HG03139 (cell line): ENCODE measurements around the gene NDOR1.

Source experiments
- ATAC-seq: cut with Tn5 transposase; IDR thresholded peaks from one replicate; pipeline ENCODE4 v1.9.1; 2021; ENCODE audit not compliant: unreplicated experiment

Gene NDOR1

DNA sequence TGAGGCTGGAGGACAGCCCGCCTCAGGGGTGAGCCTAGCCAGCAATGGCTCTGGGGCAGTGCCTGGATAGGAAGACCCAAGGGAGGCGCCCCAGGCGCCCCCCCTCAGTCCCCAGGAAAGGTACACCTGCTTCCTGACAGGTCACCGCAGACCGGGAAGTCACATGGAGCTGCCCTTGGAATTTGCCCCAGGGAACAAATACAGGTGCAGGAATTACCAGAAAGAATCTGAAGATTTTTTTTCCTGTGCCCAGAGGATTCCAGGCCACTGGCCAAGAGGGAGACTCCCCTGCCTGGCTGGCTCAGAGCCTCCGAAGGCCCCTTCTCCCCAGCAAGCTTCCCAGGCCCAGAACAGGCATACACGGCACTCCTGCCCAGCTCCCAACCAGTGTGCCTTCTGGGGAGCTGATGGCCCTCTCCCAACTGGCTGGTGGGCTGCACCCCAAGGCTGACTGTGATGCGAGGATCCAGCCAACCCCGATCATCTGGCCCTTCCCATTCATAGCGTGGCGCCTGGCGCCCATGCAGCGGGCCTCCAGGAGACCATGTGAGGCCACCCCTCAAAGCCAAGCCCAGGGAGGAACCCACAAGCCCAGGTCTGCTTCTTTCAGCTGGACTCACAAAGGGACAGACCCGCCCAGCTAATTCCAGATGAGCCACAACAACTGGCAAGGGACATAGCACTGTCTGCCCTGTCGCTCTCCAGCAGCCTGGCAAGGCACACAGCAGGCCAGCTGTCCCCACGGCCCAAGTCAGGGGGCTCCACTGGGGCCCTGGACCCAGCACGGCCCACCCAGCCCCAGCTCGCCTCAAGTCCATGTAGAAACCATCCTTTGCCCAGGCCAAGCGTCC is 7.2 kb upstream of the NDOR1 start:
- no peak for ATAC-seq

DNA sequence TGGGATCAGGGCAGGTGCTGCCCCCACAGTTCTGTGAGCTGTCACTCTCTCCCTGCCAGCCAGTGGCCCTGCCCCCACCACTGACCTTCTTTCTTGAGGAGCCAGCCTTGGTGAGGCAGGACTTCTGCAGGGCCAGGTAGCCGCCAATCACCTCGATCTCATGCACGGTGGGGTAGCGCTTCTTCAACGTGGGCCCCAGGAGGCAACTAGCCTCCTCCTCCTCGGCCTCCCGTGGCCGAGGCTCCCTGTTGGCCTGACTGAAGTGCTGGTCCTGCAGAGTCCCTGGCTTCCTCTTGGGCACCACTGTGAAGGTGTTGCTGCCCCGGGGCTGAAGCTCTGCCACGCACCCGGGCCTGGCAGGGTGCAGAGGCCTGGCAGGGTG is 6.6 kb upstream of the NDOR1 start:
- no peak for ATAC-seq

DNA sequence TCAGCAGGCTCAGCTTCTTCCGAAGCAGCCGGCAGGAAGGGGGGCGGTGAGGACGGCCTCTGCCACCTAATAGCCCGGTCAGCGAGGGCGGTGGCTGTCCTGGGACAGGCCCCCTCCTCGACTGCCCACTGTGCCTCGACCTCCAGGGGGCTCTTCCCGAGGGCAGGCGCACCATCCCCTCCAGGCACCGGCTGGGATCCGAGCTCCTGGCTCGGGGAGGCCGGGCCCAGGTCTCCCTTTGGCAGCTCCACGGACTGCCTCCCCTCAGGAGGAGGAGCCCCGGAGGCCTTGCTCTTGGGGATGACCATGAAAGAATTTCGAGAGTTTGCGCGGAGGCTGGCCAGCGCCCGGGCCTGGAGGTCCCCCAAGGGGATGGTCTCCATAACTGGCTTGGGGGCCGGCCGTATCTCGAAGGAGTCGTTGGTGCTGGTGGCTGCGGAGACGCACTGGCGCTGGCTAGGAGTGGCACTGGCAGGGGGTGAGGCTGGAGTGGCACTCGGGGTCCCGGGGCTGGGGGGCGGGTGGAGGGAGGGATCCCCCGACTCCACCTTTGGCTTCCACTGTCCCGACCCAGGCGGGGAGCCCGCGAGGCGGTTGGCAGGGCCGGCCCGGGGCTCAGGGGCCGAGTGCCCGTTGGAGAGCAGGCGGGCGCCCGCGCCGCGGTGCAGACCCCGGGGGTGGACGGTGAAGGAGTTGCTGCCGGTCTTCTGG is 5.9 kb upstream of the NDOR1 start:
- ATAC-seq = no peak

DNA sequence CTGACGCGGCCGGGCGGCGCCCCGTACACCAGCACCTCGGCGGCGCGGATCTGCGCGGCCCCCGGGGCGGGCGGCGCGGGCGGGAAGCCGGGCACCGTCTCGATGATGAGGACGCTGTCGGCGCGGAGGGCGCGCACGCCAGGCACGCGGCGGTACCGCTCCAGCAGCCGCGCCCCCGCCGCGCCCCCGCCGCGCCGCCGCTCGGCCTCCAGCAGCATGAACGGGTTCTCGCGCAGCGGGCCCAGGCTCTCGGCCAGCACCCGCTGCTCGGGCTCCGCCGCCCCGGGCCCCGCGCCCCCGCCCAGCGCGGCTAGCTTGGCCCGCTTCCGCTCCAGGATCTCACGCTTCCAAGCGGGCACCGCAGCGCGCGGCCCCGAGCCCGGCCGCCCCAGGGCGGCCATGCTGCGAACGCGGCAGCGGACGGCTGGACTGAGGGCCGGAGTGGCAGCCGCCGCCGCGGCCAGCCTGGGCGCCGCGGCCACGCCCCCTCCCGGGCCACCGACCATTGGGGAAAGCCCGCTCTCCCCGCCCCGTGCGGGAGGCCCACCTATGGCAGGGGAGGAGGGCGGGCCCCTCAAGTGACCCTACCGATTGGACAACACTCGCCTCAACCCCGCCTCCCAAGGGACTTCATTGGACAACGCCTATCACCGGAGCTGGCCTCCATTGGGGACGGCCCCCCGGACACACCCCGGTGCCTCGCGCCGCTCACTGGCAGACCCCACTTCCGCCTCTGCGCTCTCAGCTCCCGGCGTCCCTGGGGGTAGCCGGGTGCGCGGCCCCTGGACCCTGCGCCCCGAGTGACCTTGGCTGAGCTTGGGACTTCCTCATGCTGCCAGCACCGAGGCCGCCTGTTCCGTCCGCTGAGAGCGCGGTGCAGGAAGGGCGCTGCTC is 4.9 kb upstream of the NDOR1 start, which contains the start of gene TPRN:
Gene TPRN (minus strand): TSS at position 431 of the 894 bp plus-strand sequence. CDS start 30 bp downstream, at position 401.
- peak; percentile 85 for ATAC-seq

DNA sequence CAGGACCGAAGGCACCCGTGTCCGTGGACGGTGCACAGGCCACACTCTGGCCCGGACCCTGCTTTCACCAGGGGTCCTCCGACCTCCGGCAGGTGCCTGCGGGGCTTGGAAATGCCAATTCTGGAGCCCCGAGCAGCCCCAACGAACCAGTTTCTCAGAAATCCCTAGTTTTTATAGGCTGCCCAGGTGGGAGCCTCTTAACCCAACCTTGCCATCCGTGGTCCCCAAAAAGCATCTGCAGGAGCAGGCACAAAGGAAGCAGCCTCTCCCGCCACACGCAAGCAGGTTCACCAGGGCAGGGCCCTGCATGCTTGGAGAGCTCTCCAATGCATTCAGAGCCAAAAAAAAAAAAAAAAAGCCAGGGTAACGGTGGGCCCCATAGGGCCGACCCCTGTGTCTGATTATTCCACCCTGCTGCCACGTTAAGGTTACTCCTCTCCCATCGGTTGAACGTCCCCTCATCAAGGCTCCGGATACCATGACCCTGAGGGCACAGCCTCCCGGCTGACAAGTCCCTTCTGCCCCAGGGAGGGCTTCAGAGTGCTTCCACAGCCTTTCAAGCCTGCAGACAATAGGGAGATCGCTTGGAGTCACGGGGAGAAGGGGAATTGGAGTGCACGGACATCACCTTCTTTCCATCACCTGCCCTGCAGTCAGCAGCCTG is 4.2 kb upstream of the NDOR1 start:
- no peak for ATAC-seq

DNA sequence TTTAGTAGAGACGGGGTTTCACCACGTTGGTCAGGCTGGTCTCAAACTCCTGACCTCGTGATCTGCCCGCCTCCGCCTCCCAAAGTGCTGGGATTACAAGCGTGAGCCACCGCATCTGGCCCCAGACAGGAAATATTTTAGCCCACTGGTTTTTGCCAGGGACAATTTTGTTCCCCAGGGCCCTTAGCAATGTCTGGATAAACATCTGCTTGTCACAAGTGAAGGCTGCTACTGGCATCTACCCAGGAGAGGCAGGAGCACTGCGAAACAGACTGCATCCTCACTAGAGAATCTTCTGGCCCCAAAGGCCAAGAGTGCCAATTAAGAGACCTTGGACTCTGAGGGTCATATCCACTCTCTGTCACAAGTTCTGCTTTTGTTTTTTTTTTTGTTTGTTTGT is 2.5 kb upstream of the NDOR1 start:
- ATAC-seq = no peak

DNA sequence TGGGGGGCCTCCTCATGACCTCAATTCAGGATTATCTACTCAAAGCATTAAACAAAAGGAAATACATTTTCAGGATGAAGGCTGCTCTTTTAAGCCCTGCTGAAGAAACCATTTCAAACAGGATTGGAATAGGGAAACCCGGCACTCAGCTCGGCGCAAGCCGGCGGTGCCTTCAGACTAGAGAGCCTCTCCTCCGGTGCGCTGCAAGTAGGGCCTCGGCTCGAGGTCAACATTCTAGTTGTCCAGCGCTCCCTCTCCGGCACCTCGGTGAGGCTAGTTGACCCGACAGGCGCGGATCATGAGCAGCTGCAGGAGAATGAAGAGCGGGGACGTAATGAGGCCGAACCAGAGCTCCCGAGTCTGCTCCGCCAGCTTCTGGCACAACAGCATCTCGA is 772 bp upstream of the NDOR1 start:
- no peak for ATAC-seq

DNA sequence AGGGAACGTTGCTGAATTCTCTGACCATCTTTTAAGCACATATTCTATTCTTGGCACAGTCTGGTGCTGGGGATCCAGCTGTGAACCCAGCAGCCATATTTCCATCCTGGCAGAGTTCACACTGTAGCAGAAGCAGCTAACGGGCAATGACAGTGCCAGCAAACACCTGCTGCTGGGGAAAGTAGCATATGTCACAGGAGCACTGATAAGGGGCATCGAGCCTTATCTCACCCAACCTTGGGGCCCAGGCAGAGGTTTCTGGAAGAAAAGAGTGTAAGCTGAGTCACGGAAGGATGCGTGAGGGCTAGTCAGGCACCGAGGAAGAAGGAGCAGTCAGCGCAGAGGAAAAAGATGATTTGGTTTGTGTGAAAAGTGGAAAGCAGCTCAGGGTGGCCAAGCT is 1.1 kb downstream of the NDOR1 start:
- ATAC-seq = no peak

DNA sequence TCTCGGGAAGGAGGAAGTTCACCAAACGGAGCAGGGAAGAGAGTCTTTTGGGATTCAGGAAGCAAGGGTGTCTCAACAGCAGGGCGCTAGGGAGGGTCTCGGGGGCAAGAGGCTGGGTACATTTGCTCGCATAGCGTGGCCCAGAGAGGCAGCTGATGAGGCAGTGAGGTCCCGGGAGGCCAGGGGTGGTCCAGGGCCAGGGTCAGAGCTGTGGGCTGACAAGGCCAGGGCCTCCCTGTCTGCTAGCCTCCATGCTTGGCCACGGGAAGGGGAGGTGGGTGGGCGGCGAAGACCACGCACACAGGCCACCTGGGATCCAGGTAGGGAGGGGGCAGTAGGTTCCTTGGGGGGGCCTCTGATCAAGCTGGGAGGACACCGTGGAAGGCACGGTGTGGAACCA is 6.0 kb downstream of the NDOR1 start:
- ATAC-seq = no peak

DNA sequence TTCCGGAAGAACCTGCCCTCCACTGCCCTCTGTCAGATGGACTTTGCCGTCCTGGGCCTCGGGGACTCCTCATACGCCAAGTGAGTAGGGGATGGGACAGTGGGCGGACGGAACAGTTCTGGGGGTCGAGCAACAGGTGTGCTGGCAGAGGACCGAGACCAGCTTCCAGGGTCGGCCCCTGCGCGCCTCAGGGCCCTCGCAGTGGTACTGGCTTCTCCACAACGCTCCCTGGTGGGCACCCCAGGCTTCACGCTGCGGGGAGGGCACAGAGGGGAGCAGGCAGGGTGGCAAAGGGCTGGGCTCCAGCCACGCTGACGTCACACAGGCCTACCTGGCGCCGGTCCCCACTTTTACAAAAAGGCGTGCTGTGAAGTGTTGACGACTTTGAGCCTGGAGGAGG is 7.0 kb downstream of the NDOR1 start:
- no peak for ATAC-seq

DNA sequence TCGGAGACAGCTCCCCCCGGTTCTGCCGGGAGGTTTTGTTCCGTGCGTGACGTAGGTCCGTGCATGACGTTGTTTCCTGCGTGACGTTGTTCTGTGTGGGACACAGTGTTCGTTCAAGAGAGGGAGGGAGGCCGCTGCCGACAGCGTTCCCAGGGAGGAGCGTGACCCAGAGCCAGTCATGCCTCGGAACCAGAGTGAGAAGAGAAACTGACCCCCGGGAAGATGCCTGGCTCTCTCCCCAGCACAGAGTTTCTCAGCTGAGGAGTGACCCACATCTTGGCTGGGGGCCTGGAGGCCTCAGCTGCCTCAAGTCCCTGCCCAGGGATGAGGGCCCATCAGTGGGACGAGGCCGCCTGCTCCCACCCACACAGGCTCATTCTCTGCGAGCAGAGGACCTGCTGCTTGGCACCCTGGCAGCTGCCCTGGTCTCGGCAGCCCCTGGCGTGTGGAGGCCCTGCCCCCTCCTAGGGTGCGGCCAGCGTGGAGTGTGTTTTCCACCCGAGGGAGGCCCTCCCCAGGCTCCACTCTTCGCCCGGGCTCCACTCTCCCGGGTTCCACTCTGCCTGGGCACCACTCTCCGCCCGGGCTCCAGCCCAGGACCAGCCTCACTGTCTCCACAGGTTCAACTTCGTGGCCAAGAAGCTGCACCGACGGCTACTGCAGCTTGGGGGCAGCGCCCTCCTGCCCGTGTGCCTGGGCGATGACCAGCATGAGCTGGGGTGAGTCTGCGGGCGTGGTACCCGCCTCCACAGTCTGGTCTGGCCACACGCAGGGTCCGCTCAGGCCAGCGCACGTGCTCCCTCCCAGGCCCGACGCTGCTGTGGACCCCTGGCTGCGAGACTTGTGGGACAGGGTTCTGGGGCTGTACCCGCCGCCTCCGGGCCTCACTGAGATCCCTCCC is 7.9 kb downstream of the NDOR1 start:
- no peak for ATAC-seq

DNA sequence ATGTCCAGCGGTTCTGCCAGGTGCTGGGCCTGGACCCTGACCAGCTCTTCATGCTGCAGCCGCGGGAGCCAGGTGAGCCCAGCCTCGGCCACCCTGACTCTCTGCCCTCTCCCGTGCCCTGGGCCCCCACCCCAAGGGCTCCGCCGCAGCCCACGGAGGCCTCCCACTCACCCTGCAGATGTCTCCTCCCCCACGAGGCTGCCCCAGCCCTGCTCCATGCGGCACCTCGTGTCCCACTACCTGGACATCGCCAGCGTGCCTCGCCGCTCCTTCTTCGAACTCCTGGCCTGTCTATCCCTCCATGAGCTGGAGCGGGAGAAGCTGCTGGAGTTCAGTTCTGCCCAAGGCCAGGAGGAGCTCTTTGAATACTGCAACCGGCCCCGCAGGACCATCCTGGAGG is 9.1 kb downstream of the NDOR1 start:
- no peak for ATAC-seq

DNA sequence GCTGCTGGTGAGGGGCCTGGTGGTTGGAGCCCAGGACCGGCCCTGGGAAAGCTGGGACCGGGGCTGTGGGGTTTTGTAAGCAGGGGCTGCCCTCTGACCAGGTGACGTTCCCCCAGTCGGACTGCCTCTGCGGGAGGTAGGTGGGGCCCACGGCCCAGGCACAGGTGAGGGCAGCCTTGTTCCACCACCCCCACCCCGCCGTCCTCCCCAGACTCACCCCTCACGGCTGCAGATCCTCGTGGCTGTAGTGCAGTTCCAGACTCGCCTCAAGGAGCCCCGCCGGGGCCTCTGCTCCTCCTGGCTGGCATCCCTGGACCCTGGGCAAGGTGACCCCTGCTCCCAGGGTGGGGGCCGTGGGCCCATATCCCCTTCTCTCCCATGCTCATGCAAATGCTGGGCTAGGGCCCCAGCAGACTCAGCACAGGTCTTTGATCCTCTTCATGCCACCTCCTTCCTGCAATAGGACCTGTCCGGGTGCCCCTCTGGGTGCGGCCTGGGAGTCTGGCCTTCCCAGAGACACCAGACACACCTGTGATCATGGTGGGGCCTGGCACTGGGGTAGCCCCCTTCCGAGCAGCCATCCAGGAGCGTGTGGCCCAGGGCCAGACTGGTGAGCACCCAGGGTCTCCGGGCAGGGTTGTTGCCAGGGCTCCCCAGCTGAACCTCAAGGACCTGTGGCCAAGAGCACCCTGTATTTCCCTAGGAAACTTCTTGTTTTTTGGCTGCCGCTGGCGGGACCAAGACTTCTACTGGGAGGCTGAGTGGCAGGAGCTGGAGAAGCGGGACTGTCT is 9.9 kb downstream of the NDOR1 start:
- no peak for ATAC-seq

DNA sequence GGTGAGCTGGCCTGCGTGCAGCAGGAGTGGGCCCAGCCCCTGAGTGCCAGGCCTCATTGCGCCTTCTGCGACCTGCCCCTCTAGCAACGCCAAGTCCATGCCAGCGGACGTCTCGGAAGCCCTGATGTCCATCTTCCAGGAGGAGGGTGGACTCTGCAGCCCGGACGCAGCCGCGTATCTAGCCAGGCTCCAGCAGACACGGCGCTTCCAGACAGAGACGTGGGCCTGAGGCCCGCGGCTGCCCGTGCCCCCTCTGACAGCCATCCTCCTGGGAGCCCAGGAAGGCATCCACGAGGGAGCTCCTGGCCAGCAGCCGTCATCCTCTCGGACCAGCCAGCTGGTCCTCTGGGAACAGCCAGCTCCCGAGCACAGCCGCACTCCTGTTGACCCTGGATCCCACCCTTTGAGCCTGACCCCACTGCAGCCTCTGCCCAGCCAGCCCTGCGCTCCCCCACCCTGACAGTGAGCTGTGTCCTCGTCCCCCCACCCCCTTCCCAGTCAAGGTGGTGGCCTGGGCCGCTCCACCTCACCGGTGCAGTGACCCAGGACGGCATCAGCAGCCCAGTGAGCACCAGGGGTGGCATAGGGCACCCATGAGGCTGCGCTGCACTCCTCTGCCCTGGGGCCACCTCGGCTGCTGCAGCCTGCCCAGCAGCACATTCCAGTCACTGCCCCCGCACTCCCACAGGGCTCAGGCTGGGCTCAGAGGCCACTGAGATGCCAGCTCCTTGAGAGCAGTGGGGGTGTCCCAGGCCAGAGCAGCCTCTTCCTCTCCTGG is 10.9 kb downstream of the NDOR1 start:
- ATAC-seq = no peak

DNA sequence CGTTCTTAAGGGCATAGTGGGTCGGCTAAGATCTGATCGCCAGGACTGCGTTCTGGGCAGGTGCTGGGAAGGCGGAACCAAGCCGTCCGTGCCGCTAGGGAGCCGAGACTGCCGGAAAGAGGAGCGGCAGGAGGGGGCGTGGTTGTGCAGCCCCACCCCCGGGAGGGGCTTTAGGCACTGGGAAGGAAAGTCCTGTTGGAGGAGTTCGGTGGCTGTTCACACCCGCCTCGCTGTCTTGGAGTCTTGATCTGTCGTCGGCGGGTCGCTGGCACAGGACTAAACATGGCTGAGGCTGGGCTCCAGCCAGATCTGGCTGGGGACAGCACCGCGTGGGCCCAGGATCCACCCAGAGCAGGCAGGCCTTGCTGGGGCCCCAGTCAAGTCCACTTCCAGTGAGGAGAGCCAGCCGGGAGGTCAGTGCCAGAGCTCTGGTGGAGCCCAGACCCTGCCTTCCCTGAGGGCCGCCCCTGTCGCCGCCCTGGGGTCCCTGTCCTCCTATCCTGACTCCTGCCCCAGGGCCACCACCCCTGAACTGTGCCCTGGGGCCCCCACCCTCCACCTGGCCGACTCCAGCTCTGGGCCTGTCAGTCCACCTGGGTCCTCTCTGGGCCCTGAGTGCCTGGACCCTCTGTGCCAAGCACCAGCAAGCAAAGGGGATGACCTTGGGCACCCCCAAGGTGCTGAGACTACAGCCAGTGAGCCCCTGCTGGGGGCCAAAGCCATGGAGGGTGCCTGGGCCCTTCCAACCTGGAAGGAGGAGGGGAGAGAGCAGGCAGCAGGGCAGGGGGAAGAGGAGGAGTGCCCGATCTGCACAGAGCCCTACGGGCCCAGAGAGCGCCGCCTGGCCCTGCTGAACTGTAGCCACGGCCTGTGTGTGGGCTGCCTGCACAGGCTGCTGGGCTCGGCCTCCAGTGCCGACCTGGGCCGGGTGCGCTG is 12.0 kb downstream of the NDOR1 start:
- no peak for ATAC-seq

DNA sequence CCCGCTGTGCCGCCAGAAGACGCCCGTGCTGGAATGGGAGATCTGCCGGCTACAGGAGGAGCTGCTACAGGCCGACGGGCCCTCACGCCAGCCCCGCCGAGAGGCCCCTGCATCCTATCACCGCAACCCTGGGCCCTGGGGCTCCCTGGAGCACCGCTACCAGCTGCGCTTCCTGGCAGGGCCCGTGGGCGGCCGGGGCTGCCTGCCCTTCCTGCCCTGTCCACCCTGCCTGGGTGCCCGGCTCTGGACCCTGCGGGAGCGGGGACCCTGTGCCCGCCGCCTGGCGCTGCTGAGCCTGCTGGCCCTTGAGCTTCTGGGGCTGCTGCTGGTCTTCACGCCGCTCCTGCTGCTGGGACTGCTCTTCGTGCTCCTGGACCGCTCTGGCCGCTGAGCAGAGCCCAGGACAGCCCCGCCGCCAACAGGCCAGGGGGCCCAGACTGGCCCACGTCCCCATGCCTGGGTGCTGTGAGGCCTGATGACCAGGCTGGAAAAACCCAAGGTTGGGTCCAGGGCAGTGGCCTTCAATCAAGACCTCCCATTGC is 12.8 kb downstream of the NDOR1 start:
- no peak for ATAC-seq

DNA sequence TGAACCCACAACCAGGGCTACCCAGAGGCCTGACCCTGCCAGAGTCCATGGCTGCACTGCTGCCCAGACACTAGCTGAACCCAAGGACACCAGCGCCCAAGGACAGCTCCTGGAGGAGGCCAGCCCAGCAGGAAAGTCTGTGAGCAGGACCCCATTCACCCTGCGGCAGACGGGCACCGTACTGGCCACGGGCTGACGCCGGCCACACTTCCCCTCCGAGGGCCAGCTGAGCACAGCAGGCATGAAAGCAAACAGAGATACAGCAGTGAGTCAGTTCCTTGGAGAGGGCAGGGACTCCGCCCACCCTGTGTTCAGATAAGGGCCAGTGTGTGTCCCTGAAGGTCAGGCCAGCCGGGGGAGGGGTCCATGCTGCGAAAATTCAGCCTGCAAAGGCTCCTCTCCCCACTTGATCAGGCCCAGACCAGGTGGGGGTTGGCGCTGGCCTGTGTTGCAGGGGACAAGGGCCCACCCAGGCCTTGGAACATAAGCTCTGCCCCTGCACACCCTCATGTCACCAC is 13.3 kb downstream of the NDOR1 start:
- no peak for ATAC-seq
